A549 (cell line): Measurements from ENCODE around the gene ZNF618. TPM values are rescaled to one million over a fixed set of nuclear protein-coding genes. Genes with fewer than 3 reads are reported as not detected.

Experiments used
- ATAC-seq, 2 experiments: fragments of 200-7000 bp in 1 of 2; fragments of >200 bp in 1 of 2; cut with Nextera tagmentation in 1 of 2; cut with Tn5 transposase in 1 of 2; 3 replicates each; pipeline versions ENCODE4 v1.8.0 to v1.9.1; 2018 to 2020; ENCODE audit warnings: mild to moderate bottlenecking in 1 of 2, moderate library complexity in 1 of 2
- CTCF ChIA-PET: fragments of 300-600 bp; sonication (Branson Sonifier 250); formaldehyde crosslinking; extraction: SDS; loops from one replicate; lab custom pipeline; 2021; ENCODE audit warnings: antibody characterized with exemption, inconsistent platforms; lab: Yijun Ruan, JAX
- POLR2A ChIA-PET: fragments of 350-600 bp; formaldehyde crosslinking; extraction: SDS; loops from one replicate; lab custom pipeline; 2021; ENCODE audit warnings: antibody characterized with exemption, inconsistent platforms; lab: Yijun Ruan, JAX
- DNase-seq, 2 experiments: peaks; one replicate each; pipeline versions ENCODE4 v3.0.0 to v3.0.0-alpha.2; 2011 to 2016; ENCODE audit warnings: low read depth in 1 of 2, low spot score in 1 of 2
- FAIRE-seq: peaks from 2 replicates; lab custom pipeline; 2011; peaks lifted over from hg19 to GRCh38; lab: Jason Lieb, UNC
- H3K27ac ChIP-seq, 2 experiments: fragments of >200 bp; sonication (Bioruptor Twin); formaldehyde crosslinking; 3 replicates each; pipeline ENCODE4 v1.5.1; 2016 to 2017
- H3K4me1 ChIP-seq: fragments of >200 bp; sonication (Bioruptor Twin); formaldehyde crosslinking; 3 replicates; pipeline ENCODE4 v1.6.1; 2016
- H3K4me2 ChIP-seq: fragments of >200 bp; sonication (Bioruptor Twin); formaldehyde crosslinking; 3 replicates; pipeline ENCODE4 v1.6.1; 2016
- H3K4me3 ChIP-seq: fragments of >200 bp; sonication (Bioruptor Twin); formaldehyde crosslinking; 3 replicates; pipeline ENCODE4 v1.5.1; 2016
- H3K9me3 ChIP-seq: fragments of >200 bp; sonication (Bioruptor Twin); formaldehyde crosslinking; 3 replicates; pipeline ENCODE4 v1.6.1; 2016
- EHF ChIP-seq: fragments of 250-450 bp; sonication (Bioruptor Pico); IDR thresholded peaks from 2 replicates; pipeline ENCODE4 v1.5.0; 2020; ENCODE audit warnings: mild to moderate bottlenecking
- FOSB ChIP-seq: fragments of 250-450 bp; sonication (Bioruptor Pico); IDR thresholded peaks from 2 replicates; pipeline ENCODE4 v1.5.0; 2020; ENCODE audit warnings: mild to moderate bottlenecking, moderate library complexity
- FOXS1 ChIP-seq: fragments of 250-450 bp; sonication (Bioruptor Pico); IDR thresholded peaks from 2 replicates; pipeline ENCODE4 v1.5.0; 2020; ENCODE audit warnings: mild to moderate bottlenecking, moderate library complexity
- GATA3 ChIP-seq: IDR thresholded peaks from 2 replicates; pipeline ENCODE4 v1.6.1; 2012; ENCODE audit warnings: borderline replicate concordance
- HOXB5 ChIP-seq: fragments of 250-450 bp; sonication (Bioruptor Pico); IDR thresholded peaks from 2 replicates; pipeline ENCODE4 v1.5.0; 2020; ENCODE audit warnings: mild to moderate bottlenecking, moderate library complexity
- KDM1A ChIP-seq: fragments of 200-600 bp; sonication (generic); IDR thresholded peaks from 2 replicates; pipeline ENCODE4 v1.6.1; 2016; ENCODE audit warnings: low read depth, mild to moderate bottlenecking
- KDM5A ChIP-seq: fragments of 200-600 bp; sonication (generic); IDR thresholded peaks from 2 replicates; pipeline ENCODE4 v1.6.1; 2016; ENCODE audit warnings: antibody characterized with exemption, mild to moderate bottlenecking
- MAFK ChIP-seq: fragments of 450-650 bp; IDR thresholded peaks from 2 replicates; pipeline ENCODE4 v1.6.1; 2014; ENCODE audit not compliant: partially characterized antibody
- NR3C1 ChIP-seq: fragments of >200 bp; sonication (Bioruptor Twin); formaldehyde crosslinking; IDR thresholded peaks from 3 replicates; pipeline ENCODE4 v1.6.1; 2017
- RAD21 ChIP-seq, 2 experiments: fragments of >200 bp in 1 of 2; sonication (Bioruptor Twin) in 1 of 2; formaldehyde crosslinking in 1 of 2; IDR thresholded peaks in 1 of 2; conservative IDR thresholded peaks in 1 of 2; 2 replicates in 1 of 2; 3 replicates in 1 of 2; pipeline ENCODE4 v1.6.1; 2012 to 2018; ENCODE audit warnings: inconsistent platforms in 1 of 2
- RNF2 ChIP-seq: fragments of 200-600 bp; sonication (generic); IDR thresholded peaks from 2 replicates; pipeline ENCODE4 v1.6.1; 2016; ENCODE audit warnings: low read depth, mild to moderate bottlenecking, antibody characterized with exemption, moderate library complexity, borderline replicate concordance
- TFCP2L1 ChIP-seq: fragments of 250-450 bp; sonication (Bioruptor Pico); IDR thresholded peaks from 2 replicates; pipeline ENCODE4 v1.5.0; 2021; ENCODE audit warnings: mild to moderate bottlenecking
- TP53 ChIP-seq: fragments of 250-450 bp; sonication (Bioruptor Pico); IDR thresholded peaks from 2 replicates; pipeline ENCODE4 v1.5.0; 2021; ENCODE audit warnings: mild to moderate bottlenecking, moderate library complexity
- ZC3H11A ChIP-seq: fragments of 450-650 bp; IDR thresholded peaks from 2 replicates; pipeline ENCODE4 v1.6.1; 2014; ENCODE audit warnings: antibody characterized with exemption, mild to moderate bottlenecking
- ZFP36 ChIP-seq: fragments of 450-650 bp; IDR thresholded peaks from 2 replicates; pipeline ENCODE4 v1.6.1; 2014; ENCODE audit warnings: borderline replicate concordance; ENCODE audit not compliant: partially characterized antibody
- WGBS: methylation state at CpG from one replicate; pipeline ENCODE4 v1.1.6; 2017; ENCODE audit errors: missing lambda C conversion rate; 5-methylcytosine and 5-hydroxymethylcytosine counted together
- polyA plus RNA-seq, 4 experiments: library from polyadenylated mRNA; depleted of rRNA in 3 of 4; stranded (reverse); fragments of >200 nt; fragmentation: RNase III in 1 of 4; extraction: RNeasy Plus Mini Kit Qiagen cat#74134 plus additional on column Dnase treatment in 1 of 4; gene quantifications; 2 replicates in 3 of 4; 3 replicates in 1 of 4; pipeline ENCODE4 v1.2.3, GENCODE V29; 2011 to 2017
- TF ChIP-seq, protein P1 (sequence below): fragments of 450-650 bp; IDR thresholded peaks from 2 replicates; pipeline ENCODE4 v1.6.1; 2014; ENCODE audit warnings: antibody characterized with exemption
- TF ChIP-seq, protein P2 (sequence below): fragments of >200 bp; sonication (Bioruptor Twin); formaldehyde crosslinking; IDR thresholded peaks from 2 replicates; pipeline ENCODE4 v1.6.1; 2016
- TF ChIP-seq, protein P3 (sequence below): fragments of 250-450 bp; sonication (Bioruptor Pico); IDR thresholded peaks from 2 replicates; pipeline ENCODE4 v1.5.0; 2021; ENCODE audit warnings: mild to moderate bottlenecking, moderate library complexity, borderline replicate concordance
- TF ChIP-seq, protein P4 (sequence below): fragments of 250-450 bp; sonication (Bioruptor Pico); IDR thresholded peaks from 2 replicates; pipeline ENCODE4 v1.5.0; 2020; ENCODE audit warnings: low read depth, mild to moderate bottlenecking, moderate library complexity
- TF ChIP-seq, protein P5 (sequence below): IDR thresholded peaks from 2 replicates; pipeline ENCODE4 v1.6.1; 2012

ZNF618 gene
- polyA plus RNA-seq, 2 of the 4 experiments (the other 2 are of a cell fraction): 9.0 to 10.0 TPM

DNA sequence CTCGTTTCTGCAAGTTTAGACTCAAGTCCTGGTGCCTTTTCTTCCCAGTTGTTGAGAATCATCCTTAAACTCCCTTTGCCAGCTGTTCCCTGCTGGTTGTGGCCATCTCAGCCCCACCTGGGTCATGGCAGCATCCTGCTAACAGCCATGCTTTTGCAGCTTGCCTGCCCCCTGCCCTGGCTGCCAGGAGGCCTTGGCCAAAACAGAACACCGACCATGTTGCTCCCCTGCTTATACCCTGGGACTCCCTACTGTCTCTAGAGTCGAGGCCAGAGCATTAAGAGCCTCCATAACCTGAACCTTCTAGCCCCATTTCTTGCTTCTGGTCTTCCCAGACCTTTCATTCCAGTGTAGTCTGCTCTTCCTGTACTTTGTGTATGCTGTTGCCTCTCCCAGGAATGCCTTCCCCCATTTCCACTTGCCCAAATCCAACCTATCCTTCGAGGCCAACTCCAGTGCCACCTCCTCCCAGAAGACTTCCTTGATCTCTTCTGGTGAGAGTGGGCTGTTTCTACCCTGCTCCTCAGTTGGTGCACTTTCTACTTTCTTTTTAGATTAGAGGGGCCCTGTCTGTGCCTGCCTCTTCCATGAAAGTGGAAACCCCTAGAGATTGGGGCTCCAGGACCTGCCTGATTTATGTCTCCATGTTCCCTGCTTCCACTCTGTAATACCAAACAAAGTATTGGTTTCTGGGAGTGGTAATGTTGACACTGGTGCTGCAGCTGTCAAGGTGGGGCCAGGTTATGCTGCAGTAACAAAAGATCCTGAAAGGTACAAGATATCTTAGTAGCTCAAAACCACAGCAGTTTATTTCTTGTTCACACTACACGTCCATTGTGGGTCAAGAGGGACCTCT is 113.8 kb downstream of the ZNF618 start:
- FAIRE-seq: no peak
- TF ChIP-seq RNF2: no peak
- TF ChIP-seq ZFP36: peak; percentile 53

DNA sequence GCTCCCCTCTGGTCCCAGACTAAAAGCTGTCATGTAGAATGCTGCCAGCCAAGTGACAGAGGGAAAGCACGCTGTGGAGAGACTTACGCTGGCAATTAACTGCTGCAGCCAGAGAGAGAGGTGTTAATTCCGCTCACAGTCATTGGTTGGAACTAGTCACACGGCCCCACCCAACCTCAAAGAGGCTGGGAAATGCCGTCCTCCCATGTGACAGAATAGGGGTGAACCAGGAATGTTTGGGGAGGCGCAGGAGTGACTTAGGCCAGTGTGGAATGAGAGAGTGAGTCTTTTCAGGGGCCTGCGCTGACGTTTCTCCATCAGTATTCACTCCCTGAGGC is 114.4 kb downstream of the ZNF618 start:
- DNase-seq (no peak), ATAC-seq (no peak), FAIRE-seq (no peak)
- 90% methylated on average over 8 of the region's 8 CpGs for WGBS
- Histone ChIP-seq H3K4me2 (no peak overlapping the region), H3K9me3 (no peaks in the 10 kb centered on the region), H3K4me1 (no peaks in the 10 kb centered on the region), H3K4me3 (no peak overlapping the region), H3K27ac (no peak overlapping the region)
- POLR2A ChIA-PET: no interaction called here
- no peak for TF ChIP-seq MAFK
- TF ChIP-seq, protein P1, sequence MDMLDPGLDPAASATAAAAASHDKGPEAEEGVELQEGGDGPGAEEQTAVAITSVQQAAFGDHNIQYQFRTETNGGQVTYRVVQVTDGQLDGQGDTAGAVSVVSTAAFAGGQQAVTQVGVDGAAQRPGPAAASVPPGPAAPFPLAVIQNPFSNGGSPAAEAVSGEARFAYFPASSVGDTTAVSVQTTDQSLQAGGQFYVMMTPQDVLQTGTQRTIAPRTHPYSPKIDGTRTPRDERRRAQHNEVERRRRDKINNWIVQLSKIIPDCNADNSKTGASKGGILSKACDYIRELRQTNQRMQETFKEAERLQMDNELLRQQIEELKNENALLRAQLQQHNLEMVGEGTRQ: peak; percentile 41; the same call in 1 of the 2 replicates
- CTCF ChIA-PET: interaction anchor here (1.2 kb wide), 2 partner anchors 19 to 33 kb away, joined by 3 read pairs; no protein-coding TSS in a partner anchor

More for the DNA sequence above, 113.8 kb downstream of the ZNF618 start:
- WGBS: 89% methylated on average over 5 of the region's 5 CpGs
- no peaks in the 10 kb centered on the region for H3K4me1 ChIP-seq
- ChIA-PET CTCF (interaction anchor here (1.2 kb wide), 1 partner anchor 34 kb away, joined by 3 read pairs; no protein-coding TSS in a partner anchor), POLR2A (no interaction called here)
- ATAC-seq (no peak), DNase-seq (no peak)
- H3K9me3 ChIP-seq: no peaks in the 10 kb centered on the region
- no peak overlapping the region for H3K4me3 ChIP-seq
- H3K27ac ChIP-seq: no peak overlapping the region
- no peak overlapping the region for H3K4me2 ChIP-seq

DNA sequence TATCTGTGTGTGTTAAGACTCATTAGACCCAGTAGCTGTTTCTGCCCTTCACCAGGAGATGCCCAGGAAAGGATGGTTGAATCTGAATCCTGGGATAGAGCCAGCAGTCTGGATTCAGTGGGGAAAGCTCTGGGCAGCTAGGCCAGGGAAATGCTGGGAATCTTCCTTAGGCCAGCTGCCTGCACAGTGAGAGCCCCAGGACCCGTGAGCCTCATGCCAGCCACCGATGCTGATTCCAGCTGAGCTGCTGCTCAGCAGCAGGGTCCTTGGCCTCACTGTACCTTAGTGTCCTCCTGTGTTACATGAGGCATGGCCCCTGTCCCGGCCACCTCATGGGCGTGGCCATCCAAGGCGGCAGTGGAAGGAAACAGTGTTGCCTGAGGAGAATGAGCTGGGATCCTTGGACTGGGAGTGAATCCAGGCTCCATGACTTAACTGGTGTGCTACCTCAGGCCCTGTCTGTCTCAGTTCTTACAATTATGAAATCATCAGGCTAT is 114.9 kb downstream of the ZNF618 start:
- CTCF ChIA-PET: interaction anchor here (1.1 to 1.2 kb wide), 2 partner anchors 15 to 19 kb away, joined by 3 read pairs; no protein-coding TSS in a partner anchor
- Histone ChIP-seq H3K4me2 (no peak overlapping the region), H3K9me3 (no peaks in the 10 kb centered on the region), H3K27ac (no peak overlapping the region)
- FAIRE-seq: no peak
- 88% methylated on average over 4 of the region's 5 CpGs for WGBS
- no peak for DNase-seq
- POLR2A ChIA-PET: no interaction called here
- no peak for ATAC-seq
- no peak for TF ChIP-seq HOXB5 (CRISPR knock-in tag)
- TF ChIP-seq, protein P2, sequence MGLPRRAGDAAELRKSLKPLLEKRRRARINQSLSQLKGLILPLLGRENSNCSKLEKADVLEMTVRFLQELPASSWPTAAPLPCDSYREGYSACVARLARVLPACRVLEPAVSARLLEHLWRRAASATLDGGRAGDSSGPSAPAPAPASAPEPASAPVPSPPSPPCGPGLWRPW: no peak
- no peak for TF ChIP-seq EHF (CRISPR knock-in tag)
- TF ChIP-seq ZC3H11A: no peak
- TF ChIP-seq, all 56 proteins: peak for 0
- H3K4me3 ChIP-seq: no peak overlapping the region
- no peaks in the 10 kb centered on the region for H3K4me1 ChIP-seq

DNA sequence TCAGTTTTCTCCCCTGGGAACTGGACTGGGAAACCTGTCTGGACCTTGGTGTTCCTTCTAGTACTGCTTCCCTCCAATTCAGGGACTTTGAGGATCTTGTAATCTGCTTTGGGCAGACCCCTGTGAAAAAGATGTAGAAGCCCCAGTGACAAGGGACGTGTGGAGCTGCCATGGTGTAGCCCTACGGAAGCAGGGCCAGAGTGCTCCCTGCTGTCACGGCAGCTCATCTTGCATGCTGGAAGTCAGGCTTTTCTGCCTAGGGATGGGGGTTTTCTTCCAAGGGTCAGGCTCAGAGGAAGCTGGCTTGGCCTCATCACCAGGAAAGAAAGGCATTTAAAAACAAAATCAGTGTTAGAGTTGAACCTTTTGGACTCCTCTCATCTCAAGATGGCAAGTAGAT is 115.6 kb downstream of the ZNF618 start:
- H3K4me3 ChIP-seq: no peak overlapping the region
- WGBS: 93% methylated on average over 3 of the region's 3 CpGs
- no peak overlapping the region for H3K27ac ChIP-seq
- no peaks in the 10 kb centered on the region for H3K9me3 ChIP-seq
- no peak for DNase-seq
- H3K4me2 ChIP-seq: no peak overlapping the region
- ChIA-PET CTCF (interaction anchor here (1.1 to 1.2 kb wide), 2 partner anchors 15 to 18 kb away, joined by 3 read pairs; no protein-coding TSS in a partner anchor), POLR2A (no interaction called here)
- ATAC-seq: no peak
- FAIRE-seq: no peak
- H3K4me1 ChIP-seq: no peaks in the 10 kb centered on the region
- TF ChIP-seq, protein P3, sequence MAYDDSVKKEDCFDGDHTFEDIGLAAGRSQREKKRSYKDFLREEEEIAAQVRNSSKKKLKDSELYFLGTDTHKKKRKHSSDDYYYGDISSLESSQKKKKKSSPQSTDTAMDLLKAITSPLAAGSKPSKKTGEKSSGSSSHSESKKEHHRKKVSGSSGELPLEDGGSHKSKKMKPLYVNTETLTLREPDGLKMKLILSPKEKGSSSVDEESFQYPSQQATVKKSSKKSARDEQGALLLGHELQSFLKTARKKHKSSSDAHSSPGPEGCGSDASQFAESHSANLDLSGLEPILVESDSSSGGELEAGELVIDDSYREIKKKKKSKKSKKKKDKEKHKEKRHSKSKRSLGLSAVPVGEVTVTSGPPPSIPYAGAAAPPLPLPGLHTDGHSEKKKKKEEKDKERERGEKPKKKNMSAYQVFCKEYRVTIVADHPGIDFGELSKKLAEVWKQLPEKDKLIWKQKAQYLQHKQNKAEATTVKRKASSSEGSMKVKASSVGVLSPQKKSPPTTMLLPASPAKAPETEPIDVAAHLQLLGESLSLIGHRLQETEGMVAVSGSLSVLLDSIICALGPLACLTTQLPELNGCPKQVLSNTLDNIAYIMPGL (CRISPR knock-in tag): no peak
- TF ChIP-seq, protein P4, sequence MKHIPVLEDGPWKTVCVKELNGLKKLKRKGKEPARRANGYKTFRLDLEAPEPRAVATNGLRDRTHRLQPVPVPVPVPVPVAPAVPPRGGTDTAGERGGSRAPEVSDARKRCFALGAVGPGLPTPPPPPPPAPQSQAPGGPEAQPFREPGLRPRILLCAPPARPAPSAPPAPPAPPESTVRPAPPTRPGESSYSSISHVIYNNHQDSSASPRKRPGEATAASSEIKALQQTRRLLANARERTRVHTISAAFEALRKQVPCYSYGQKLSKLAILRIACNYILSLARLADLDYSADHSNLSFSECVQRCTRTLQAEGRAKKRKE (CRISPR knock-in tag): no peak
- TF ChIP-seq NR3C1: no peak
- no peak for TF ChIP-seq FOSB
- TF ChIP-seq KDM1A: no peak
- no peak for TF ChIP-seq TFCP2L1 (CRISPR knock-in tag)
- no peak for TF ChIP-seq RAD21 (conservative IDR thresholded peaks at IDR 0.05 in 1 of 2, IDR thresholded peaks at IDR 0.05 in 1 of 2)
- TF ChIP-seq KDM5A: no peak
- TF ChIP-seq GATA3: no peak
- TF ChIP-seq ZC3H11A: no peak
- no peak for TF ChIP-seq FOXS1 (CRISPR knock-in tag)
- TF ChIP-seq, protein P1: no peak
- TF ChIP-seq TP53: no peak
- TF ChIP-seq MAFK: no peak
- TF ChIP-seq, protein P5, sequence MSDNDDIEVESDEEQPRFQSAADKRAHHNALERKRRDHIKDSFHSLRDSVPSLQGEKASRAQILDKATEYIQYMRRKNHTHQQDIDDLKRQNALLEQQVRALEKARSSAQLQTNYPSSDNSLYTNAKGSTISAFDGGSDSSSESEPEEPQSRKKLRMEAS: no peak
